DND-41 (cell line): ENCODE measurements around the gene GRIN2A.

ENCODE experiments used
- EZH2 ChIP-seq: IDR thresholded peaks from 3 replicates; pipeline ENCODE4 v1.6.1; 2012; ENCODE audit warnings: borderline replicate concordance, low read depth, mild to moderate bottlenecking, moderate library complexity, low read length, inconsistent platforms; ENCODE audit not compliant: severe bottlenecking
- TF ChIP-seq, protein P1 (sequence below): IDR thresholded peaks from 2 replicates; pipeline ENCODE4 v1.5.1; 2012; ENCODE audit warnings: borderline replicate concordance, low read length, moderate library complexity, mild to moderate bottlenecking; ENCODE audit not compliant: poor library complexity, severe bottlenecking; ENCODE audit errors: extremely low read depth

- TF ChIP-seq, protein P1, sequence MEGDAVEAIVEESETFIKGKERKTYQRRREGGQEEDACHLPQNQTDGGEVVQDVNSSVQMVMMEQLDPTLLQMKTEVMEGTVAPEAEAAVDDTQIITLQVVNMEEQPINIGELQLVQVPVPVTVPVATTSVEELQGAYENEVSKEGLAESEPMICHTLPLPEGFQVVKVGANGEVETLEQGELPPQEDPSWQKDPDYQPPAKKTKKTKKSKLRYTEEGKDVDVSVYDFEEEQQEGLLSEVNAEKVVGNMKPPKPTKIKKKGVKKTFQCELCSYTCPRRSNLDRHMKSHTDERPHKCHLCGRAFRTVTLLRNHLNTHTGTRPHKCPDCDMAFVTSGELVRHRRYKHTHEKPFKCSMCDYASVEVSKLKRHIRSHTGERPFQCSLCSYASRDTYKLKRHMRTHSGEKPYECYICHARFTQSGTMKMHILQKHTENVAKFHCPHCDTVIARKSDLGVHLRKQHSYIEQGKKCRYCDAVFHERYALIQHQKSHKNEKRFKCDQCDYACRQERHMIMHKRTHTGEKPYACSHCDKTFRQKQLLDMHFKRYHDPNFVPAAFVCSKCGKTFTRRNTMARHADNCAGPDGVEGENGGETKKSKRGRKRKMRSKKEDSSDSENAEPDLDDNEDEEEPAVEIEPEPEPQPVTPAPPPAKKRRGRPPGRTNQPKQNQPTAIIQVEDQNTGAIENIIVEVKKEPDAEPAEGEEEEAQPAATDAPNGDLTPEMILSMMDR, result no peak
- no peak for TF ChIP-seq EZH2
Observed at GRCh38 chr16:10205688-10206087, 23.5 kb upstream of the GRIN2A start.
